Keratinocyte (primary cell): ENCODE data around the gene SMAD3.

Experiments
- CTCF ChIP-seq, 3 experiments: IDR thresholded peaks in 1 of 3; conservative IDR thresholded peaks in 1 of 3; optimal IDR thresholded peaks in 1 of 3; 2 replicates in 2 of 3; 3 replicates in 1 of 3; pipeline versions ENCODE3 to v1.5.1; 2011; ENCODE audit warnings: low read length in 3 of 3, mild to moderate bottlenecking in 3 of 3, moderate library complexity in 2 of 3, control low read depth in 1 of 3, inconsistent platforms in 1 of 3; ENCODE audit not compliant: insufficient read depth in 2 of 3; ENCODE audit errors: extremely low read depth in 1 of 3
- EZH2 ChIP-seq: IDR thresholded peaks from one replicate; pipeline ENCODE4 v1.6.1; 2012; ENCODE audit warnings: inconsistent platforms, mild to moderate bottlenecking, low read length, moderate library complexity

DNA sequence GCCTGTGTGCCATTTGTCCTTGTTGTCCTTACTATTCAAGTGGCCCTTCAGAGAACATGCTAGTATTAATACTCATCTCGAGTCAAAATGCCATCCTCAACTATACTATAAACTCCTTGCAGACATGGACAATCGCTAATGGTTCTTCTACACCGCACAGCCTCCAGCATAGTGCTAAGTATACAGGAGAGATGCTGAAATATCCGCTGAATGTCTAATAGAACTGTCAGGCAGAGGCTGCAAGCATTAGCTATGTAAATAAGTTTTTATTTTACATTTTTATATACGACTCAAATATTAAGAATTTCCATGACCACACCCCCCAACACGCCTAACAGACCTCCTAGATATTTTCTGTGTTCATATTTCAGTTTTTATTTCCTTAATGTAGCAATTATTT lies 149.7 kb downstream of the SMAD3 start:
- no peak for TF ChIP-seq CTCF (optimal IDR thresholded peaks at IDR 0.05 in 1 of 3, IDR thresholded peaks at IDR 0.05 in 1 of 3, conservative IDR thresholded peaks at IDR 0.05 in 1 of 3; ENCODE audit: extremely low read depth in 1 of 3, insufficient read depth in 2 of 3, low read length in 3 of 3)
- no peak for TF ChIP-seq EZH2
